ENCODE measurements around the gene GNMT.

DNA sequence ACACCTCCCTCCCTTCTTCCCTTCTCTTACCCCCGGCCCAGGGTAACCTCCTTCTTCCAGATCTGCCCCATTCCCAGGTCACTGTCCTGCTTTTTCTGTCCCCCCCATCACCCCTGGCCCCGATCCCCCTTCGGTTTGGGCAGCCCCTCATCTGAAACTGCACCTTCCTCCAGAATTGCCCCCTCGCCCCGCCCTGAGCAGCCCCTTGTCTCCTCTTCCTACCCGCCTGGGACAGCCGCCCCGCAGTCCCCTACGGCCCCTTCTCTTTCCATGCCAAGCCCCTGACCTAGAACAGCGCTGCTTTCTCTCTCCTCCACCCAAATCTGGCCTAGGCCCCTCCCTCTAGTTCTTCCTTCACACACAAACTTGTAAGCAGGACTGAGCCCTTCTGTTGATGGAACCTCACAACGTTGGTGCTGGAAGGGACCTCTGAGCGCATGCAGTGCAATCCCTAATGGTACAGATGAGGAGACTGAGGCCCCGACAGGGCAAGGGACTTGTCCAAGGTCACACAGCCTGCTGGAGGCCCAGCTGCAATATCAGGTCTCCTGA is 24.4 kb downstream of the GNMT start:
- no peak for TF ChIP-seq FOXJ3 (CRISPR knock-in tag; IDR thresholded peaks at IDR 0.05)
- TF ChIP-seq EZH2phosphoT487 (IDR thresholded peaks at IDR 0.05; ENCODE audit: borderline replicate concordance, low read depth) = no peak
- TF ChIP-seq, protein P1, sequence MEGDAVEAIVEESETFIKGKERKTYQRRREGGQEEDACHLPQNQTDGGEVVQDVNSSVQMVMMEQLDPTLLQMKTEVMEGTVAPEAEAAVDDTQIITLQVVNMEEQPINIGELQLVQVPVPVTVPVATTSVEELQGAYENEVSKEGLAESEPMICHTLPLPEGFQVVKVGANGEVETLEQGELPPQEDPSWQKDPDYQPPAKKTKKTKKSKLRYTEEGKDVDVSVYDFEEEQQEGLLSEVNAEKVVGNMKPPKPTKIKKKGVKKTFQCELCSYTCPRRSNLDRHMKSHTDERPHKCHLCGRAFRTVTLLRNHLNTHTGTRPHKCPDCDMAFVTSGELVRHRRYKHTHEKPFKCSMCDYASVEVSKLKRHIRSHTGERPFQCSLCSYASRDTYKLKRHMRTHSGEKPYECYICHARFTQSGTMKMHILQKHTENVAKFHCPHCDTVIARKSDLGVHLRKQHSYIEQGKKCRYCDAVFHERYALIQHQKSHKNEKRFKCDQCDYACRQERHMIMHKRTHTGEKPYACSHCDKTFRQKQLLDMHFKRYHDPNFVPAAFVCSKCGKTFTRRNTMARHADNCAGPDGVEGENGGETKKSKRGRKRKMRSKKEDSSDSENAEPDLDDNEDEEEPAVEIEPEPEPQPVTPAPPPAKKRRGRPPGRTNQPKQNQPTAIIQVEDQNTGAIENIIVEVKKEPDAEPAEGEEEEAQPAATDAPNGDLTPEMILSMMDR (IDR thresholded peaks at IDR 0.05) = no peak
- TF ChIP-seq, protein P2, sequence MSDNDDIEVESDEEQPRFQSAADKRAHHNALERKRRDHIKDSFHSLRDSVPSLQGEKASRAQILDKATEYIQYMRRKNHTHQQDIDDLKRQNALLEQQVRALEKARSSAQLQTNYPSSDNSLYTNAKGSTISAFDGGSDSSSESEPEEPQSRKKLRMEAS (IDR thresholded peaks at IDR 0.05; ENCODE audit: low read depth) = no peak
- TF ChIP-seq EP300 (IDR thresholded peaks at IDR 0.05; ENCODE audit: borderline replicate concordance in 1 of 2, low read depth in 1 of 2, low read length in 1 of 2) = no peak
- no peak for TF ChIP-seq MXI1 (IDR thresholded peaks at IDR 0.05; ENCODE audit: low read depth, low read length)
- no peak for TF ChIP-seq POLR2AphosphoS5 (IDR thresholded peaks at IDR 0.05; ENCODE audit: low read depth, low read length)

Measured in SK-N-SH (cell line).